ENCODE data around the gene HTT-AS.

DNA sequence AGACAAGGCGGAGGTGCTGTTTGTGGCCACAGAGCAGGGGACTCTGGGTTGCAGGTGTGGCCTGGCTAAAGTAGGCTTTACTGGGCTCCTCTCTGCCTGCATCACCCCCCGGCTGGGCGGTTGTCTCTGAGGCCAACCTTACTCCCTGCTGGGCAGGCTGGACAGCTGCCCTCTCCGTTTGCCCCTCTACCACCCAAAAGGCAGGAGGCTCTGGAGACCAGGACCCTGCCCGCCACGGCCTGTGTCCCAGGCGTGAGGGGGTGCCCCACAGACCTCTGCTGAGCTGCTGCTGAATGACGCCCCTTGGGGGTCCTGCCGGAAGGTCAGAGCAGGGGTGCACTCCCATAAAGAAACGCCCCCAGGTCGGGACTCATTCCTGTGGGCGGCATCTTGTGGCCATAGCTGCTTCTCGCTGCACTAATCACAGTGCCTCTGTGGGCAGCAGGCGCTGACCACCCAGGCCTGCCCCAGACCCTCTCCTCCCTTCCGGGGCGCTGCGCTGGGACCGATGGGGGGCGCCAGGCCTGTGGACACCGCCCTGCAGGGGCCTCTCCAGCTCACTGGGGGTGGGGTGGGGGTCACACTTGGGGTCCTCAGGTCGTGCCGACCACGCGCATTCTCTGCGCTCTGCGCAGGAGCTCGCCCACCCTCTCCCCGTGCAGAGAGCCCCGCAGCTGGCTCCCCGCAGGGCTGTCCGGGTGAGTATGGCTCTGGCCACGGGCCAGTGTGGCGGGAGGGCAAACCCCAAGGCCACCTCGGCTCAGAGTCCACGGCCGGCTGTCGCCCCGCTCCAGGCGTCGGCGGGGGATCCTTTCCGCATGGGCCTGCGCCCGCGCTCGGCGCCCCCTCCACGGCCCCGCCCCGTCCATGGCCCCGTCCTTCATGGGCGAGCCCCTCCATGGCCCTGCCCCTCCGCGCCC, 920 bp downstream of the HTT-AS start:
- TF ChIP-seq, protein P1, sequence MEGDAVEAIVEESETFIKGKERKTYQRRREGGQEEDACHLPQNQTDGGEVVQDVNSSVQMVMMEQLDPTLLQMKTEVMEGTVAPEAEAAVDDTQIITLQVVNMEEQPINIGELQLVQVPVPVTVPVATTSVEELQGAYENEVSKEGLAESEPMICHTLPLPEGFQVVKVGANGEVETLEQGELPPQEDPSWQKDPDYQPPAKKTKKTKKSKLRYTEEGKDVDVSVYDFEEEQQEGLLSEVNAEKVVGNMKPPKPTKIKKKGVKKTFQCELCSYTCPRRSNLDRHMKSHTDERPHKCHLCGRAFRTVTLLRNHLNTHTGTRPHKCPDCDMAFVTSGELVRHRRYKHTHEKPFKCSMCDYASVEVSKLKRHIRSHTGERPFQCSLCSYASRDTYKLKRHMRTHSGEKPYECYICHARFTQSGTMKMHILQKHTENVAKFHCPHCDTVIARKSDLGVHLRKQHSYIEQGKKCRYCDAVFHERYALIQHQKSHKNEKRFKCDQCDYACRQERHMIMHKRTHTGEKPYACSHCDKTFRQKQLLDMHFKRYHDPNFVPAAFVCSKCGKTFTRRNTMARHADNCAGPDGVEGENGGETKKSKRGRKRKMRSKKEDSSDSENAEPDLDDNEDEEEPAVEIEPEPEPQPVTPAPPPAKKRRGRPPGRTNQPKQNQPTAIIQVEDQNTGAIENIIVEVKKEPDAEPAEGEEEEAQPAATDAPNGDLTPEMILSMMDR (conservative IDR thresholded peaks at IDR 0.05): peak; percentile 18
- no peak for TF ChIP-seq ZFX (IDR thresholded peaks at IDR 0.05)

Measured in C4-2B (cell line).